Kidney (tissue), 14 donors: ENCODE measurements around the gene CSF2. TPM values are rescaled to one million over a fixed set of nuclear protein-coding genes. Genes with fewer than 3 reads are reported as not detected.

Experiments used
- DNase-seq, 5 donors: peaks; one replicate each; pipeline ENCODE4 v3.0.0-alpha.2; 2013 to 2020
- FAIRE-seq: peaks from 2 replicates; lab custom pipeline; 2012; peaks lifted over from hg19 to GRCh38; lab: Jason Lieb, UNC
- H3K27ac ChIP-seq, 2 donors: one replicate each; pipeline ENCODE4 v1.7.0; 2013; ENCODE audit warnings: low read depth in 2 of 2, low read length in 2 of 2, inconsistent platforms in 1 of 2
- H3K27me3 ChIP-seq: one replicate; pipeline ENCODE4 v1.7.1; 2013; ENCODE audit warnings: low read length, inconsistent platforms; ENCODE audit not compliant: control insufficient read depth, insufficient read depth
- H3K36me3 ChIP-seq, 3 donors: one replicate each; pipeline versions ENCODE4 v1.7.0 to v1.7.1; 2013; ENCODE audit warnings: low read length in 3 of 3, control low read depth in 1 of 3, inconsistent platforms in 1 of 3; ENCODE audit not compliant: insufficient read depth in 3 of 3, control insufficient read depth in 2 of 3
- H3K4me1 ChIP-seq, 3 donors: one replicate each; pipeline versions ENCODE4 v1.7.0 to v1.7.1; 2013; ENCODE audit warnings: low read length in 3 of 3, inconsistent platforms in 1 of 3, low read depth in 1 of 3; ENCODE audit not compliant: control insufficient read depth in 2 of 3, insufficient read depth in 2 of 3
- H3K4me3 ChIP-seq, 3 donors: one replicate each; pipeline versions ENCODE4 v1.7.0 to v1.8.1; 2013; ENCODE audit warnings: low read length in 3 of 3, control low read depth in 1 of 3, inconsistent platforms in 1 of 3
- H3K9ac ChIP-seq, 3 donors: one replicate each; pipeline versions ENCODE4 v1.7.0 to v1.7.1; 2013; ENCODE audit warnings: low read length in 3 of 3, control low read depth in 1 of 3, inconsistent platforms in 1 of 3
- H3K9me3 ChIP-seq, 3 donors: one replicate each; pipeline versions ENCODE4 v1.7.0 to v1.7.1; 2013; ENCODE audit warnings: low read length in 3 of 3, control low read depth in 1 of 3, inconsistent platforms in 1 of 3; ENCODE audit not compliant: control insufficient read depth in 2 of 3, insufficient read depth in 1 of 3
- CTCF ChIP-seq: IDR thresholded peaks from 3 replicates; pipeline ENCODE4 v1.5.1; 2012; ENCODE audit warnings: mild to moderate bottlenecking, moderate library complexity, borderline replicate concordance; ENCODE audit not compliant: insufficient read depth; ENCODE audit errors: extremely low read depth
- intact Hi-C: fragments of 100-400 bp; cut with DNase I; formaldehyde crosslinking; loops from one replicate; pipeline ENCODE4 v1.11.1; 2022
- polyA plus RNA-seq: library from polyadenylated mRNA; stranded (reverse); fragments of 350-450 nt; fragmentation: Illumina TruSeq; extraction: RNeasy Lipid Tissue Mini Kit (QIAGEN cat#74804); gene quantifications from one replicate; pipeline ENCODE4 v1.2.3, GENCODE V29; 2014; ENCODE audit warnings: low read depth, low replicate concordance; ENCODE audit not compliant: insufficient read depth
- total RNA-seq: library from RNA; stranded (reverse); fragmentation: NEBNext Ultra II Directional; extraction: Animal tissue kit (Norgen Biotek cat#: 25700); gene quantifications from one replicate; pipeline ENCODE4 v1.2.1, GENCODE V29; 2021
- donor health status: control.
- donor health status: control.
- donor health status: control.
- donor health status: control.
- donor health status: control.
- donor health status: DM: yes; HTN: yes; CAD: no.
- donor health status: Normal renal cell carcinoma (clear cell type).

CSF2 gene
- total and polyA plus RNA-seq, 2 donors from 2014 or later = not detected

- DNase-seq (no peak), FAIRE-seq (no peak)
- H3K9ac ChIP-seq = no peak overlapping the region
- H3K27ac ChIP-seq = no peak overlapping the region
- intact Hi-C loops = no loop called here
- no peak overlapping the region for H3K4me3 ChIP-seq
- no peaks in the 10 kb centered on the region for H3K36me3 ChIP-seq
- H3K27me3 ChIP-seq = no peaks in the 10 kb centered on the region
- H3K4me1 ChIP-seq = no peaks in the 10 kb centered on the region
- TF ChIP-seq CTCF = no peak
- no peaks in the 10 kb centered on the region for H3K9me3 ChIP-seq
Observed at GRCh38 chr5:132076202-132076830, 2.7 kb downstream of the CSF2 start.

GRCh38 chr5:132076983-132077382, 3.4 kb downstream of the CSF2 start:
- H3K27ac ChIP-seq = no peak overlapping the region
- no peak for TF ChIP-seq CTCF
- H3K36me3 ChIP-seq = no peaks in the 10 kb centered on the region
- H3K4me3 ChIP-seq = no peak overlapping the region
- H3K9me3 ChIP-seq = no peaks in the 10 kb centered on the region
- intact Hi-C loops = no loop called here
- no peak overlapping the region for H3K9ac ChIP-seq
- H3K27me3 ChIP-seq = no peaks in the 10 kb centered on the region
- no peaks in the 10 kb centered on the region for H3K4me1 ChIP-seq
- DNase-seq (no peak), FAIRE-seq (no peak)

- TF ChIP-seq CTCF = no peak
- Histone ChIP-seq H3K4me1 (no peaks in the 10 kb centered on the region), H3K27me3 (no peaks in the 10 kb centered on the region), H3K4me3 (no peak overlapping the region), H3K36me3 (no peaks in the 10 kb centered on the region), H3K9me3 (no peaks in the 10 kb centered on the region), H3K27ac (no peak overlapping the region), H3K9ac (no peak overlapping the region)
- intact Hi-C loops = no loop called here
- no peak for DNase-seq
- FAIRE-seq = no peak
Observed at GRCh38 chr5:132079081-132079480, 5.5 kb downstream of the CSF2 start.

- TF ChIP-seq CTCF = no peak
- Histone ChIP-seq H3K27ac (no peak overlapping the region), H3K36me3 (no peaks in the 10 kb centered on the region), H3K9me3 (no peaks in the 10 kb centered on the region), H3K4me3 (no peak overlapping the region), H3K9ac (no peak overlapping the region), H3K4me1 (no peaks in the 10 kb centered on the region), H3K27me3 (no peaks in the 10 kb centered on the region)
- DNase-seq (no peak), FAIRE-seq (no peak)
- intact Hi-C loops = no loop called here
Observed at GRCh38 chr5:132079619-132080018, 6.0 kb downstream of the CSF2 start.
